GM23248 (cell line): ENCODE data around the gene COX7A2. TPM values are rescaled to one million over a fixed set of nuclear protein-coding genes. Genes with fewer than 3 reads are reported as not detected.
A peak's percentile ranks its signal among the peaks of the same experiment; 100 is the strongest.

Experiments used
- DNase-seq: peaks from one replicate; pipeline ENCODE4 v3.0.0-alpha.2; 2015
- H2AFZ ChIP-seq: fragments of 200-600 bp; sonication (generic); 2 replicates; pipeline ENCODE4 v1.6.1; 2016; ENCODE audit warnings: antibody characterized with exemption
- H3F3A ChIP-seq: fragments of 200-600 bp; sonication (generic); 2 replicates; pipeline ENCODE4 v1.6.1; 2016; ENCODE audit warnings: mild to moderate bottlenecking, antibody characterized with exemption, mixed run types; ENCODE audit not compliant: insufficient read depth
- H3K27ac ChIP-seq: fragments of 200-600 bp; sonication (generic); 2 replicates; pipeline ENCODE4 v1.5.1; 2016; ENCODE audit warnings: mild to moderate bottlenecking
- H3K27me3 ChIP-seq: fragments of 200-600 bp; sonication (generic); replicated peaks from 2 replicates; pipeline ENCODE4 v1.6.1; 2016; ENCODE audit warnings: mild to moderate bottlenecking; ENCODE audit not compliant: insufficient read depth
- H3K36me3 ChIP-seq: fragments of 200-600 bp; sonication (generic); 2 replicates; pipeline ENCODE4 v1.6.1; 2016; ENCODE audit warnings: low read depth, mild to moderate bottlenecking
- H3K4me1 ChIP-seq: fragments of 200-600 bp; sonication (generic); 2 replicates; pipeline ENCODE4 v1.6.1; 2016; ENCODE audit warnings: mild to moderate bottlenecking; ENCODE audit not compliant: insufficient read depth
- H3K4me2 ChIP-seq: fragments of 200-600 bp; sonication (generic); one replicate; pipeline ENCODE4 v1.6.1; 2016; ENCODE audit warnings: mild to moderate bottlenecking; ENCODE audit not compliant: unreplicated experiment
- H3K4me3 ChIP-seq: fragments of 200-600 bp; sonication (generic); 2 replicates; pipeline ENCODE4 v1.5.1; 2016; ENCODE audit warnings: mild to moderate bottlenecking
- H3K79me2 ChIP-seq: fragments of 200-600 bp; sonication (generic); 2 replicates; pipeline ENCODE4 v1.6.1; 2016; ENCODE audit warnings: mild to moderate bottlenecking; ENCODE audit not compliant: insufficient read depth
- H3K9ac ChIP-seq: fragments of 200-600 bp; sonication (generic); 2 replicates; pipeline ENCODE4 v1.6.1; 2016; ENCODE audit warnings: mild to moderate bottlenecking
- H3K9me2 ChIP-seq: fragments of 200-600 bp; sonication (generic); 2 replicates; pipeline ENCODE4 v1.6.1; 2016; ENCODE audit warnings: mixed run types, mild to moderate bottlenecking, moderate library complexity; ENCODE audit not compliant: insufficient read depth
- H3K9me3 ChIP-seq: fragments of 200-600 bp; sonication (generic); one replicate; pipeline ENCODE4 v1.6.1; 2017; ENCODE audit warnings: low read depth
- H4K20me1 ChIP-seq: fragments of 200-600 bp; sonication (generic); 2 replicates; pipeline ENCODE4 v1.6.0; 2016; ENCODE audit not compliant: insufficient read depth
- EZH2 ChIP-seq: fragments of 200-600 bp; sonication (generic); IDR thresholded peaks from 2 replicates; pipeline ENCODE4 v1.6.1; 2018; ENCODE audit warnings: antibody characterized with exemption, mild to moderate bottlenecking; ENCODE audit not compliant: insufficient read depth, poor library complexity, severe bottlenecking
- EZH2phosphoT487 ChIP-seq: fragments of 200-600 bp; sonication (generic); IDR thresholded peaks from 2 replicates; pipeline ENCODE4 v1.6.1; 2018; ENCODE audit warnings: antibody characterized with exemption, moderate library complexity, mild to moderate bottlenecking, low read depth; ENCODE audit not compliant: insufficient read depth
- WGBS, 2 experiments: methylation state at CpG; one replicate each; pipeline ENCODE4 v1.1.6; 2015 to 2017; ENCODE audit warnings: low lambda C conversion rate in 2 of 2, low coverage in 1 of 2; ENCODE audit errors: missing lambda C conversion rate in 2 of 2; 5-methylcytosine and 5-hydroxymethylcytosine counted together
- in situ Hi-C: fragments of 300-500 bp; cut with MboI; formaldehyde crosslinking; loops from 2 replicates; pipeline ENCODE4 v1.15.0; 2020
- polyA plus RNA-seq: library from polyadenylated mRNA; unstranded; fragments of >200 nt; fragmentation: Nextera tagmentation; extraction: Ambion mirVana; gene quantifications from 2 replicates; pipeline ENCODE4 v1.2.1, GENCODE V29; 2016
- total RNA-seq: library from RNA; depleted of rRNA; stranded (reverse); fragments of >200 nt; shearing (Covaris generic); gene quantifications from 2 replicates; pipeline ENCODE4 v1.2.3, GENCODE V29; 2014

The COX7A2 gene
- total and polyA plus RNA-seq, 2 experiments from 2014 or later = 166 to 666 TPM

- H3K4me2 ChIP-seq = no peak overlapping the region
- no peak for DNase-seq
- no peaks in the 10 kb centered on the region for H3K79me2 ChIP-seq
- H3K27ac ChIP-seq = no peak overlapping the region
- H3K9me3 ChIP-seq = no peaks in the 10 kb centered on the region
- H3K9ac ChIP-seq = no peak overlapping the region
- H3K27me3 ChIP-seq = no peaks in the 10 kb centered on the region
- no peaks in the 10 kb centered on the region for H4K20me1 ChIP-seq
- H3K9me2 ChIP-seq = no peaks in the 10 kb centered on the region
- TF ChIP-seq EZH2 = no peak
- TF ChIP-seq EZH2phosphoT487 = no peak
- H3F3A ChIP-seq = peaks cover 19% of the 10 kb centered on the region
- H3K4me1 ChIP-seq = peaks cover 18% of the 10 kb centered on the region
- no peak overlapping the region for H3K4me3 ChIP-seq
- H3K36me3 ChIP-seq = no peaks in the 10 kb centered on the region
- WGBS, 2 experiments = 13% methylated on average over 3 of the region's 3 CpGs
- no peak overlapping the region for H2AFZ ChIP-seq
- in situ Hi-C loops = loop anchor here (10.0 to 25.0 kb wide), 4 partner anchors 800 to 1475 kb away; no protein-coding TSS in a partner anchor
Measured at GRCh38 chr6:75211920-75212590, 31.5 kb downstream of the COX7A2 start.

GRCh38 chr6:75210885-75211739, 32.5 kb downstream of the COX7A2 start:
- Histone ChIP-seq H2AFZ (no peak overlapping the region), H3K4me2 (peak overlapping the region; percentile 7), H3F3A (peaks cover 19% of the 10 kb centered on the region), H3K27me3 (no peaks in the 10 kb centered on the region), H3K79me2 (no peaks in the 10 kb centered on the region), H3K9ac (no peak overlapping the region), H3K36me3 (no peaks in the 10 kb centered on the region), H3K4me3 (no peak overlapping the region), H3K9me2 (no peaks in the 10 kb centered on the region), H3K9me3 (no peaks in the 10 kb centered on the region), H3K27ac (no peak overlapping the region), H4K20me1 (no peaks in the 10 kb centered on the region), H3K4me1 (peaks cover 13% of the 10 kb centered on the region)
- in situ Hi-C loops = loop anchor here (10.0 to 25.0 kb wide), 4 partner anchors 799 to 1474 kb away; no protein-coding TSS in a partner anchor
- DNase-seq = peak; percentile 88
- 24% methylated on average over 10 of the region's 10 CpGs for WGBS, 2 experiments
- TF ChIP-seq EZH2phosphoT487 (no peak), EZH2 (no peak)

GRCh38 chr6:75209184-75209723, 34.3 kb downstream of the COX7A2 start:
- no peaks in the 10 kb centered on the region for H3K9me3 ChIP-seq
- H2AFZ ChIP-seq = peak overlapping the region; percentile 86; the same call in 1 of the 2 replicates
- peaks cover 13% of the 10 kb centered on the region for H3K4me1 ChIP-seq
- DNase-seq = no peak
- in situ Hi-C loops = loop anchor here (25.0 kb wide), 3 partner anchors 797 to 1472 kb away; no protein-coding TSS in a partner anchor
- TF ChIP-seq EZH2phosphoT487 = no peak
- TF ChIP-seq EZH2 = no peak
- H3K27ac ChIP-seq = no peak overlapping the region
- H3K27me3 ChIP-seq = no peaks in the 10 kb centered on the region
- H3K36me3 ChIP-seq = no peaks in the 10 kb centered on the region
- H3F3A ChIP-seq = peaks cover 33% of the 10 kb centered on the region
- peaks cover 15% of the 10 kb centered on the region for H3K79me2 ChIP-seq
- no peak overlapping the region for H3K9ac ChIP-seq
- no peak overlapping the region for H3K4me3 ChIP-seq
- no peaks in the 10 kb centered on the region for H4K20me1 ChIP-seq
- no peaks in the 10 kb centered on the region for H3K9me2 ChIP-seq
- peak overlapping the region; percentile 96 for H3K4me2 ChIP-seq
- WGBS, 2 experiments = 28 to 30% methylated on average over 7 of the region's 7 CpGs
